Lung (tissue), 12 donors: Measurements from ENCODE around the gene PRSS27. TPM values are rescaled to one million over a fixed set of nuclear protein-coding genes. Genes with fewer than 3 reads are reported as not detected.
"Not testable (repeated sequence)": the region's sequence is repeated elsewhere in the genome, so short reads cannot be mapped to it uniquely, and the experiment has no call there.

Source experiments
- ATAC-seq: fragments of 200-7000 bp; cut with Tn5 transposase; one replicate; pipeline ENCODE4 v1.9.1; 2020; ENCODE audit warnings: moderate number of reproducible peaks; ENCODE audit not compliant: insufficient read depth, low FRiP score
- DNase-seq, 3 donors: peaks; one replicate each; pipeline ENCODE4 v3.0.0-alpha.2; 2013 to 2017
- H3K27ac ChIP-seq, 2 donors: one replicate each; pipeline ENCODE4 v1.5.1; 2013; ENCODE audit warnings: mild to moderate bottlenecking in 2 of 2, moderate library complexity in 2 of 2, control low read depth in 1 of 2, inconsistent platforms in 1 of 2, low read depth in 1 of 2, low read length in 1 of 2
- H3K27me3 ChIP-seq, 3 donors: one replicate each; pipeline ENCODE4 v1.5.1; 2013; ENCODE audit warnings: low read length in 2 of 3; ENCODE audit not compliant: control insufficient read depth in 3 of 3, insufficient read depth in 3 of 3
- H3K36me3 ChIP-seq, 4 donors: one replicate each; pipeline ENCODE4 v1.5.1; 2013; ENCODE audit warnings: low read length in 4 of 4, mild to moderate bottlenecking in 1 of 4, moderate library complexity in 1 of 4; ENCODE audit not compliant: control insufficient read depth in 4 of 4, insufficient read depth in 4 of 4
- H3K4me1 ChIP-seq, 5 donors: one replicate each; pipeline ENCODE4 v1.5.1; 2013; ENCODE audit warnings: low read length in 5 of 5, mild to moderate bottlenecking in 2 of 5, moderate library complexity in 1 of 5; ENCODE audit not compliant: control insufficient read depth in 5 of 5, insufficient read depth in 5 of 5
- H3K4me3 ChIP-seq: one replicate; pipeline ENCODE4 v1.5.1; 2013; ENCODE audit warnings: mild to moderate bottlenecking, control low read depth, moderate library complexity
- H3K9ac ChIP-seq, 2 donors: one replicate each; pipeline ENCODE4 v1.5.1; 2013; ENCODE audit warnings: low read length in 2 of 2, control low read depth in 1 of 2; ENCODE audit not compliant: insufficient read depth in 1 of 2
- H3K9me3 ChIP-seq, 4 donors: one replicate each; pipeline ENCODE4 v1.5.1; 2013; ENCODE audit warnings: low read length in 3 of 4, mild to moderate bottlenecking in 1 of 4, moderate library complexity in 1 of 4; ENCODE audit not compliant: control insufficient read depth in 4 of 4, insufficient read depth in 3 of 4
- CTCF ChIP-seq: IDR thresholded peaks from 2 replicates; pipeline ENCODE4 v1.5.1; 2012; ENCODE audit warnings: mild to moderate bottlenecking; ENCODE audit errors: control extremely low read depth, extremely low read depth
- WGBS, 2 donors: extraction: QIAGEN DNeasy Blood & Tissue Kit; methylation state at CpG; one replicate each; pipeline ENCODE4 v1.1.7; 2013; 5-methylcytosine and 5-hydroxymethylcytosine counted together
- polyA plus RNA-seq, 2 donors: library from polyadenylated mRNA; stranded (reverse); fragments of 200-250 nt; gene quantifications; one replicate each; pipeline ENCODE4 v1.2.1, GENCODE V29; 2013
- total RNA-seq, 2 donors: library from RNA; depleted of rRNA in 1 of 2; stranded (reverse); fragments of >200 nt in 1 of 2; gene quantifications; one replicate each; pipeline ENCODE4 v1.2.1, GENCODE V29; 2014 to 2021
- donor health status: control.
- donor health status: control.
- donor health status: Bipolar disorder and iron deficiency.
- donor health status: healthy.
- donor health status: DM: yes; HTN: yes; CAD: no.

Gene PRSS27
- total and polyA plus RNA-seq, 4 donors: 1.1 to 2.5 (median 2.1) TPM

GRCh38 chr16:2686912-2687507, 33.0 kb downstream of the PRSS27 start:
- H3K27ac ChIP-seq: peak overlapping the region in 1 of 2 donors; percentile 35

GRCh38 chr16:2686075-2686474, 33.9 kb downstream of the PRSS27 start:
- ATAC-seq, DNase-seq, H3K9ac ChIP-seq, H3K4me3 ChIP-seq, H3K27me3 ChIP-seq, H3K9me3 ChIP-seq, H3K27ac ChIP-seq: not testable (repeated sequence)
- peaks cover 0 to 11% (median 4%) of the 10 kb centered on the region in 5 donors for H3K4me1 ChIP-seq
- WGBS, 2 donors: no CpG with 5 or more reads among the region's 9 CpGs
- H3K36me3 ChIP-seq: peaks cover 0 to 10% (median 1%) of the 10 kb centered on the region in 4 donors

More at GRCh38 chr16:2686912-2687507, 33.0 kb downstream of the PRSS27 start:
- no peak for TF ChIP-seq CTCF
- H3K4me1 ChIP-seq: peaks cover 0 to 11% (median 4%) of the 10 kb centered on the region in 5 donors
- DNase-seq (no peak), ATAC-seq (no peak)
- H3K9ac ChIP-seq: no peak overlapping the region
- no peak overlapping the region for H3K4me3 ChIP-seq
- peaks cover 0 to 16% (median 1%) of the 10 kb centered on the region in 4 donors for H3K36me3 ChIP-seq
- 33 to 65% methylated on average over 20 of the region's 20 CpGs for WGBS, 2 donors
- no peaks in the 10 kb centered on the region for H3K27me3 ChIP-seq
- H3K9me3 ChIP-seq: no peaks in the 10 kb centered on the region

GRCh38 chr16:2683041-2683440, 37.0 kb downstream of the PRSS27 start:
- WGBS, 2 donors: 8 to 10% methylated on average over 13 of the region's 13 CpGs
- Histone ChIP-seq H3K27ac (peak overlapping the region; percentile 80 to 95), H3K9ac (peak overlapping the region; percentile 55), H3K4me3 (peak overlapping the region; percentile 99)
- H3K36me3 ChIP-seq, H3K4me1 ChIP-seq, H3K27me3 ChIP-seq, H3K9me3 ChIP-seq, DNase-seq, ATAC-seq: not testable (repeated sequence)

GRCh38 chr16:2682209-2683021, 37.6 kb downstream of the PRSS27 start, which contains the start of gene KCTD5:
Gene KCTD5, plus strand, starts transcription at chr16:2682523. Its CDS starts 26 bp downstream, at chr16:2682549.
- Histone ChIP-seq H3K4me1 (peaks cover 0 to 9% (median 3%) of the 10 kb centered on the region in 5 donors), H3K27me3 (no peaks in the 10 kb centered on the region)
- peak; percentile 96 to 98 (median 97) for DNase-seq

GRCh38 chr16:2680360-2680759, 39.7 kb downstream of the PRSS27 start:
- H3K27ac ChIP-seq, ATAC-seq, H3K36me3 ChIP-seq, DNase-seq, H3K9me3 ChIP-seq, H3K4me1 ChIP-seq, H3K4me3 ChIP-seq, H3K27me3 ChIP-seq, H3K9ac ChIP-seq: not testable (repeated sequence)
- 79 to 81% methylated on average over 8 of the region's 8 CpGs for WGBS, 2 donors

More at GRCh38 chr16:2682209-2683021, 37.6 kb downstream of the PRSS27 start, which contains the start of gene KCTD5:
- Histone ChIP-seq H3K9ac (peak within 1 kb of the TSS; percentile 55 to 79), H3K27ac (peak within 1 kb of the TSS; percentile 84 to 95), H3K36me3 (peaks cover 0 to 2% (median under 1%) of the 10 kb centered on the region in 4 donors), H3K9me3 (no peaks in the 10 kb centered on the region), H3K4me3 (peak within 1 kb of the TSS; percentile 99)
- TF ChIP-seq CTCF: no peak
- peak; percentile 93 for ATAC-seq
- WGBS, 2 donors: 0% methylated on average over 67 to 73 of the region's 73 CpGs

- H3K9me3 ChIP-seq, H3K27ac ChIP-seq, ATAC-seq, H3K36me3 ChIP-seq, H3K4me3 ChIP-seq, DNase-seq, H3K4me1 ChIP-seq, H3K9ac ChIP-seq, H3K27me3 ChIP-seq: not testable (repeated sequence)
- 92 to 94% methylated on average over 4 of the region's 4 CpGs for WGBS, 2 donors
Measured at GRCh38 chr16:2679902-2680301, 40.1 kb downstream of the PRSS27 start.
